Spleen (tissue), 7 donors: ENCODE results near the gene TENT5A.

Source experiments
- CTCF ChIP-seq, 11 experiments: fragments of 200-600 bp in 7 of 11; fragments of 450-650 bp in 4 of 11; sonication (generic) in 4 of 11; IDR thresholded peaks in 8 of 11; conservative IDR thresholded peaks in 3 of 11; 1 replicate in 7 of 11; 2 replicates in 4 of 11; pipeline versions ENCODE4 v1.4.0 to v1.8.0; 2016 to 2021; ENCODE audit warnings: antibody characterized with exemption in 11 of 11, inconsistent platforms in 4 of 11, mild to moderate bottlenecking in 1 of 11
- POLR2AphosphoS5 ChIP-seq, 3 donors: sonication (generic); formaldehyde crosslinking; IDR thresholded peaks; one replicate each; pipeline ENCODE4 v1.5.1; 2017; ENCODE audit warnings: antibody characterized with exemption in 3 of 3
- donor health status: DM: no; HTN: no; CAD: no; lungs with moderate emphysema.
- donor health status: DM: no; HTN: no; CAD: no.
- donor health status: DM: no; HTN: no; CAD: no.

GRCh38 chr6:81795890-81796289, 43.4 kb upstream of the TENT5A start:
- TF ChIP-seq CTCF (IDR thresholded peaks at IDR 0.05 in 8 of 11, conservative IDR thresholded peaks at IDR 0.05 in 3 of 11) = no peak
- no peak for TF ChIP-seq POLR2AphosphoS5 (IDR thresholded peaks at IDR 0.05)
